GM12892 (cell line): ENCODE results near the gene RGPD3.
"Not testable (repeated sequence)": the region's sequence is repeated elsewhere in the genome, so short reads cannot be mapped to it uniquely, and the experiment has no call there.

Experiments
- DNase-seq: peaks from one replicate; pipeline ENCODE4 v3.0.0; 2011; ENCODE audit not compliant: insufficient read length
- FAIRE-seq: peaks from 2 replicates; lab custom pipeline; 2011; peaks lifted over from hg19 to GRCh38; lab: Jason Lieb, UNC

The RGPD3 gene

GRCh38 chr2:106489701-106490100 is 21.5 kb upstream of the RGPD3 start:
- not testable (repeated sequence) for DNase-seq, FAIRE-seq

DNA sequence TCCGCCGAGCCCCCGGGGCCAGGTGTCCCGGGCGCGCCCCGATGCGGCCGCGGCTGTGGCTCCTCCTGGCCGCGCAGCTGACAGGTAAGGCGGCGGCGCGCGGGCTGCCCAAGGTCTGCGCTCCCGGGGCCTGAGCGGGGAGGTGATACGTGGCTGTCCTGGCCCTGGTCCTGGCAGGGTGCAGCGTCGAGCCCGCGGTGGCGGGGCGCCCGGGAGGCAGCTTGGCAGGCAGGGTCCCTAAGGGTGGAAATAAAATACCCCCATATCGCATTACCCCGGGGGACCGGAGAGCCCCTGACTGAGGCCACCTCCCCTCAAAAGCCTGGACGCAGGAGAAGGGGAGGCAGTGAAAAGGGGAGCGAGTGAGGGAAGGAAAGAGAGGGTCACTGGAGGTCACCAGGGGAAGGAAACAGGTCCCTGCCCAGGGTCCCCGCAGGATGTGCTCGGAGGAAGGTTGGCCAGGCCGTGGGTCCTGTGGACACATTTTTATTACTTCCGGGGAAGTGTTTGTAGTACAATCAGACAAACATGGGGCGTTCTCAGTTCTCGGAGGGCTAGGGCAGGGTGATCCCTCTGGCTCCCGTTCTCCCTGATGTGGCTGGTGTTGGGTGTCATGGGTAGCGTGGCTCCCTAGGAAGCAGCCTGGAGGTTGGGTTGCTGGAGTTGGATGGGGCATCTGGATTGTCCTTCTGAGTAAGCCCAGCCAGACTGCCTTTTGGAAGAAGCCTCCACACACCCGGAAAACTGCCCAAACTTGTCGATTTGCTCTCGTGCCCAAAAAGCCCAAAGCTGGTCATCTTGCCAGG is 19.4 kb upstream of the RGPD3 start:
- FAIRE-seq, DNase-seq: not testable (repeated sequence)

DNA sequence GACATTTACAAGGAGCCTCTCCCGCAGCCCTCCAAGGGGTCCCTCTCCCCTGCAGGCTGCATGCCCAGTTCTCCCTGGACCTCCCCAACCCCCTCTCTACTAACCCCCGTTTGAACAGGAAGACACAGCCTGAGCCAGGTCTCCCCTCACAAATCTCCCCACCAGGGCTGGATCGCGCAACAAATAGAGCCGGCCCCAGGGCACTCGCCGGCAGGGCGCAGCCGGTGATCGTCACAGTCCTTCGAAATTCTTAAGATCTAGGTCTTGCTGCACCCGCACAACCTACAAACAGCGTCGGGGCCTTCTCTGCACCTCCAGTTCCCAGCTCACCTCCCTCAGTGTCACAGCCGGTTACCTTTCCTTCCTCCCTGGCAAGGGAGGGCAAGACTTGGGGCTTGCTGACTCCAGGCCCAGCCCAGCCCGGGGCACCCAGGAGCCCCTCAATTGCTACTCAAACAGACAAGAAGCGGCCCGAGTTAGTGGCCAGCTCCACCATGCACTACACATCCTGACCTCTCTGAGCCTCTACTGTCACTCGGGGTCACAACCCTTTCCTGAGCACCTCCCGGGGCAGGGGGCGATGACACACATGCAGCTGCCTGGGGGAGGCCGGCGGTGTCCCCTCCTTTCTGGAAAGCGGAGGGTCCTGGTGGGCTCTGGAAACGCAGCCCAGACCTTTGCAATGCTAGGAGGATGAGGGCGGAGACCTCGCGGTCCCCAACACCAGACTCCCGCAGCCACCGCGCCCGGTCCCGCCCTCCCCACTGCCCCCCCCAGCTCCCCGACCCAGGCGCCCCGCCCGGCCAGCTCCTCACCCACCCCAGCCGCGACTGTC is 18.6 kb upstream of the RGPD3 start, which contains the start of gene CD8B2:
CD8B2 (plus strand) TSS at position 814 of the 835 bp plus-strand sequence. CDS start 63 bp downstream, outside the sequence.
- not testable (repeated sequence) for DNase-seq, FAIRE-seq

- not testable (repeated sequence) for FAIRE-seq, DNase-seq
Measured at GRCh38 chr2:106479563-106479962, 11.3 kb upstream of the RGPD3 start.

GRCh38 chr2:106477647-106478046 is 9.4 kb upstream of the RGPD3 start:
- FAIRE-seq, DNase-seq: not testable (repeated sequence)

- FAIRE-seq, DNase-seq: not testable (repeated sequence)
Measured at GRCh38 chr2:106470658-106471057, 2.4 kb upstream of the RGPD3 start.

DNA sequence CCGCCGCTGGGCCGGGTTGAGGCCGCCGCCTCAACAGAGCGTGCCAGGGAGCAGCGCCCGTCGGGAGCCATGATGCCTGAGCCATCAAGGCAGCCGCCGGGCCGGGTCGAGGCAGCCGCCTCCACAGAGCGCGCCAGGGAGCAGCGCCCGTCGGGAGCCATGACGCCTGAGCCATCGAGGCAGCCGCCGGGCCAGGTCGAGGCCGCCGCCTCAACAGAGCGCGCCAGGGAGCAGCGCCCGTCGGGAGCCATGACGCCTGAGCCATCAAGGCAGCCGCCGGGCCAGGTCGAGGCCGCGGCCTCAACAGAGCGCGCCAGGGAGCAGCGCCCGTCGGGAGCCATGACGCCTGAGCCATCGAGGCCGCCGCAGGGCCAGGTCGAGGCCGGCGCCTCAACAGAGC is 697 bp downstream of the RGPD3 start:
- not testable (repeated sequence) for DNase-seq, FAIRE-seq

DNA sequence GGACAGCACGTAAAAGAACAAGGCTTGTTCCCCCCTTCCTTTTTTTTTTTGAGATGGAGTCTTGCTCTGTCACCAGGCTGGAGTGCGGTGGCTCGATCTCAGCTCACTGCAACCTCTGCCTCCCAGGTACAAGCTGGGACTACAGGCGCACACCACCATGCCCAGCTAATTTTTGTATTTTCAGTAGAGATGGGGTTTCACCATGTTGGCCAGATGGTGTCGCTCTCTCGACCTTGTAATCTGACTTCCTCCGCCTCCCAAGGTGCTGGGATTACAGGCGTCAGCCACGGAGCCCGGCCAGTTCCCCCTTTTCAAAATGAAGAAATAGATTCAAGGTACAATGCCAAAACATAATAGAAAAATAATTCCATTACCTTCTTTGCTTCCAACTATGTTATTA is 6.3 kb downstream of the RGPD3 start:
- FAIRE-seq, result not testable (repeated sequence)

DNA sequence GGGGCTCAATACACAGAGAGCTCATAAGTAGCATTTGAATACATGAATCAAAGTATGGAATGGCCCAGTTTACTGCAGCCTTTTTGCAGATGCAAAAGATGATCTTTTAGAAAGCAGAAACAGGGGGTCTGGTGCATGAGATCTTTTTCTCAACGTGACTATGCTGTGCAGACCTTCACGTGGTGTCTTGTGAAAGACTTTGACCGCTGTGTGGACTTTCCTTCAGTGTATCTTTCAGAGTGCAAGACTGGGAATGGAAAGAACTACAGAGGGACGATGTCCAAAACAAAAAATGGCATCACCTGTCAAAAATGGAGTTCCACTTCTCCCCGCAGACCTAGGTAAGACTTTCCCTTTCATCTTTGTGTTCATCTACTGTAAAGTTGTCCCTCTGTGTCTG is 77.5 kb downstream of the RGPD3 start:
- FAIRE-seq, DNase-seq: not testable (repeated sequence)

More for the DNA sequence above, 6.3 kb downstream of the RGPD3 start:
- DNase-seq, result not testable (repeated sequence)

DNA sequence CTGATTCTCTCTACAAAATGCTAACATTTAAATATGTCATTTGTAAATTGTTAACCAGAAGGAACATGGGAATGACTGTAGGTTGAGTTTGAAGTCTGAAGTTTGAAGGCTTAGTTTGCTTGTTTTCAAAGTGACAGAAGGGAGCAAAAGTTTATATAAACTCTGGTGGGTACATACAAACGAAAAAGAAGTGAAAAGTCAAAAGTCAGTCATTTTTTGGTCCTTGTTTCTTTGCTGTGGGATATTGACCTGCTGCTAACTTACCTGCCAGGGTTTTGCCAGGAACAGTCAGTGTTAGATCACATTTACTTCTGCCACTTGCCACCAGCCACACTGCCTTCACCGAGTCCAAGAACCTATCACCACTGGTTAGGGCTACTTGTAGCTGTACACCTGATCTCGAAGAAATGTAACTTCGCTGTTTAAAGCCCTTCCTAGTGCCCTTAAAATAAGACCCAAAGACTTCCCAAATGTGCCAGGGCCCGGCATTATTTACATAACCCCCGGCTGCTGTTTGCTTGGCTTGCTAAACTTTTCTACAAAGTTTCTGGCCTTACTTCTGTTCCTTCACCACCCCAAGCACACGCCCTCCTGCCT is 79.3 kb downstream of the RGPD3 start:
- DNase-seq, FAIRE-seq: not testable (repeated sequence)

DNA sequence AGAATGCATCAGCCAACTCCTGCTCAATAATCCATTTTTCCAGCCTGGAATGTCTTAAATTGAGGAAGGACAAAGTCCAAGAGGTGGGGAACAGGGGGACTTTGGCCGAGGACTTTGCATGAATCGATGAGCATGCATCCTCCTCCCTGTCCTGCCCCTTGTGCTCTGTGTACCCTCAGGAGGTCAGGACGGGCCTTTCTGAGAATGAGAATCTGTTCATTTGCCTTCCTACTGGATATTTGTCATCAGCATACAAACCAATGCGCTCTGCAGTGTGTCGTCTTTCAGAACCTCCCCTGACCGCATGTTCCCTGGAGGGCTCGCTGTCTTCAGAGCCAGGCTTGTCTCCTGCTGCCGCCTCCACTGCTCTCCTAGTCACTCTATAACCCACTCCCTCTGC is 83.7 kb downstream of the RGPD3 start:
- DNase-seq, FAIRE-seq: not testable (repeated sequence)

- FAIRE-seq, DNase-seq: not testable (repeated sequence)
Measured at GRCh38 chr2:106381867-106382266, 86.3 kb downstream of the RGPD3 start.

DNA sequence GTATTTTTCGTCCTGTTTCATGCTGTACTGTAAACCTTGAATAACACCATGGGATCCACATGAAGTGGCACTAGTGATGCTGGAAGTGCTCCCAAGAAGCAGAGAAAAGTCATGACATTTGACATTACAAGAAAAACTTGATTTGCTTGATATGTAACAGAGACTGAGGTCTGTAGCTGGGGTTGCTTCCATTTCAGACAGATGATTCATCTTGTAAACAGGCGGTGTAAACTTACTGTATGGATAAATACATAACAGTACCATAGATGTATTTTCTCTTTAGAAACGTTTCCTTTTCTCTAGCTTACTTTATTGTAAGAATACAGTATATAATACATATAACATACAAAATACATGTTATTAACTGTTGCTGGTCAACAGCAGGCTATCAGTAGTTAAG is 88.6 kb downstream of the RGPD3 start:
- not testable (repeated sequence) for FAIRE-seq

DNA sequence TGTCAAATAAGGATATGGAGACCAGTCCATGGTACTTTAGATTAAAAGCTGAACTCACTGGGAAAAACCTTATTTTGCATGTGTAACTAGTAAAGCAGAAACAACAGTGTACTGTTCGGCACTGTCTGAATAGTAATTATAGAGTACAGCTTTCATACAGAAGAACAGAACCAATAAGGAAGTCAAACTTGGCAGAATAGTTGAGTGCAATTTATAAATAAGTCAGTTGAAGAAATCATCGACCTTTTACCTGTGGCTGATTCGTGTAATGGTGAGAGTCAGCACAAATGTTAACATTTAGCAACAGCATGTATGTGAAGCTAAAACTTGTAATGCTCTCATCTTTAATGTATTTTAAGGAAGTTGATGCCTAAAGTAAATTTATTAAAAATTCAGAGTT is 99.0 kb downstream of the RGPD3 start:
- not testable (repeated sequence) for DNase-seq, FAIRE-seq

More for the DNA sequence above, 88.6 kb downstream of the RGPD3 start:
- DNase-seq, result not testable (repeated sequence)
